AG04449 (cell line): ENCODE data around the gene NALCN.

Source experiments
- CTCF ChIA-PET: fragments of 350-600 bp; formaldehyde crosslinking; extraction: SDS; loops from one replicate; lab custom pipeline; 2021; ENCODE audit warnings: antibody characterized with exemption; lab: Yijun Ruan, JAX
- POLR2A ChIA-PET: fragments of 400-600, 350-600 bp; formaldehyde crosslinking; extraction: SDS; loops from one replicate; lab custom pipeline; 2020; ENCODE audit warnings: antibody characterized with exemption, inconsistent platforms; lab: Yijun Ruan, JAX
- DNase-seq: peaks from one replicate; pipeline ENCODE4 v3.0.0-alpha.2; 2010; ENCODE audit warnings: low read depth, low spot score
- H3K4me3 ChIP-seq: 2 replicates; pipeline ENCODE4 v1.5.1; 2011; ENCODE audit warnings: low read depth, mild to moderate bottlenecking, control low read depth, low read length
- CTCF ChIP-seq: IDR thresholded peaks from one replicate; pipeline ENCODE4 v1.5.1; 2011; ENCODE audit warnings: mild to moderate bottlenecking, moderate library complexity, low read length, control low read depth, inconsistent platforms; ENCODE audit not compliant: insufficient read depth; ENCODE audit errors: missing control alignments

Gene NALCN

GRCh38 chr13:101116341-101116740 lies 300.0 kb downstream of the NALCN start:
- DNase-seq, result no peak
- ChIA-PET CTCF (interaction anchor here (4.7 kb wide), 1 partner anchor 11 kb away, joined by 20 read pairs; no protein-coding TSS in a partner anchor), POLR2A (no interaction called here)
- no peak for TF ChIP-seq CTCF
- no peak overlapping the region for H3K4me3 ChIP-seq

- POLR2A ChIA-PET, result no interaction called here
- no peak for DNase-seq
- CTCF ChIA-PET, result interaction anchor here (4.7 to 5.0 kb wide), 2 partner anchors 12 to 14 kb away, joined by 20 to 33 read pairs; no protein-coding TSS in a partner anchor
- no peak overlapping the region for H3K4me3 ChIP-seq
- TF ChIP-seq CTCF, result no peak
These were observed 300.5 kb downstream of the NALCN start for GRCh38 chr13:101115762-101116171.

- DNase-seq, result no peak
- no peak overlapping the region for H3K4me3 ChIP-seq
- ChIA-PET CTCF (interaction anchor here (5.0 kb wide), 1 partner anchor 10 kb away, joined by 33 read pairs; no protein-coding TSS in a partner anchor), POLR2A (no interaction called here)
- no peak for TF ChIP-seq CTCF
These were observed 304.4 kb downstream of the NALCN start for GRCh38 chr13:101111894-101112293.

GRCh38 chr13:101109005-101109404 lies 307.3 kb downstream of the NALCN start:
- no peak for DNase-seq
- POLR2A ChIA-PET, result no interaction called here
- CTCF ChIA-PET, result interaction anchor here (1.4 to 1.5 kb wide), 3 partner anchors 9 to 387 kb away, joined by 3 to 4 read pairs (median 4); no protein-coding TSS in a partner anchor
- TF ChIP-seq CTCF, result no peak
- H3K4me3 ChIP-seq, result no peak overlapping the region

- CTCF ChIA-PET, result interaction anchor here (0.8 to 5.0 kb wide), 4 partner anchors 11 to 1443 kb away, joined by 3 to 71 read pairs (median 3); no protein-coding TSS in a partner anchor
- no peak overlapping the region for H3K4me3 ChIP-seq
- no peak for DNase-seq
- POLR2A ChIA-PET, result interaction anchor here (0.6 kb wide), 1 partner anchor 33 kb away, joined by 3 read pairs; no protein-coding TSS in a partner anchor
- TF ChIP-seq CTCF, result no peak
These were observed 317.4 kb downstream of the NALCN start for GRCh38 chr13:101098873-101099272.

- CTCF ChIA-PET, result interaction anchor here (2.3 kb wide), 1 partner anchor 8 kb away, joined by 14 read pairs; no protein-coding TSS in a partner anchor
- no peak for TF ChIP-seq CTCF
- DNase-seq, result no peak
- POLR2A ChIA-PET, result no interaction called here
- H3K4me3 ChIP-seq, result no peak overlapping the region
These were observed 323.3 kb downstream of the NALCN start for GRCh38 chr13:101092985-101093384.
